Endothelial cell of umbilical vein (primary cell): Measurements from ENCODE around the gene RAB36. TPM values are rescaled to one million over a fixed set of nuclear protein-coding genes. Genes with fewer than 3 reads are reported as not detected.

Source experiments
- BruUV-seq: library from RNA; stranded (reverse); fragments of 400-500 nt; replicated peaks from 2 replicates; lab custom pipeline; 2021; lab: Mats Ljungman, UMichigan
- CTCF ChIA-PET: fragments of 300-600, 350-600 bp; sonication (Branson Sonifier 250); formaldehyde crosslinking; loops from one replicate; lab custom pipeline; 2021; ENCODE audit warnings: antibody characterized with exemption, inconsistent platforms; lab: Charles Lee
- POLR2A ChIA-PET: fragments of 300-600, 350-600 bp; sonication (Branson Sonifier 250); formaldehyde crosslinking; loops from one replicate; lab custom pipeline; 2021; ENCODE audit warnings: antibody characterized with exemption, inconsistent platforms; lab: Charles Lee
- DNase-seq: peaks from one replicate; pipeline ENCODE4 v3.0.0-alpha.2; 2011; ENCODE audit warnings: low read depth, low spot score
- FAIRE-seq: peaks from 2 replicates; lab custom pipeline; 2011; peaks lifted over from hg19 to GRCh38; lab: Jason Lieb, UNC
- H2AFZ ChIP-seq: 2 replicates; pipeline ENCODE4 v1.6.0; 2012; ENCODE audit warnings: low read depth, low read length, control low read depth, inconsistent platforms
- H3K27ac ChIP-seq: 2 replicates; pipeline ENCODE4 v1.5.1; 2011; ENCODE audit warnings: low read depth, mild to moderate bottlenecking, control low read depth, low read length, moderate library complexity; ENCODE audit not compliant: insufficient read depth
- H3K27me3 ChIP-seq, 2 experiments: 2 replicates each; pipeline versions ENCODE4 v1.6.0 to v1.6.1; 2011; ENCODE audit warnings: low read length in 2 of 2, mixed read lengths in 1 of 2; ENCODE audit not compliant: control insufficient read depth in 2 of 2, insufficient read depth in 2 of 2
- H3K36me3 ChIP-seq, 2 experiments: 2 replicates in 1 of 2; 3 replicates in 1 of 2; pipeline ENCODE4 v1.5.1; 2011; ENCODE audit warnings: low read length in 2 of 2, mild to moderate bottlenecking in 1 of 2, moderate library complexity in 1 of 2; ENCODE audit not compliant: control insufficient read depth in 2 of 2, insufficient read depth in 2 of 2; ENCODE audit errors: extremely low read depth in 1 of 2
- H3K4me1 ChIP-seq: 3 replicates; pipeline ENCODE4 v1.5.1; 2011; ENCODE audit warnings: mild to moderate bottlenecking, low read length; ENCODE audit not compliant: control insufficient read depth, insufficient read depth; ENCODE audit errors: extremely low read depth
- H3K4me2 ChIP-seq: 2 replicates; pipeline ENCODE4 v1.6.1; 2011; ENCODE audit warnings: low read length, control low read depth, mixed read lengths; ENCODE audit not compliant: insufficient read depth
- H3K4me3 ChIP-seq, 3 experiments: fragments of 200-600 bp in 1 of 3; sonication (generic), shearing (Covaris generic) in 1 of 3; replicated peaks in 1 of 3; 2 replicates each; pipeline ENCODE4 v1.5.1; 2011 to 2016; ENCODE audit warnings: control low read depth in 3 of 3, low read length in 3 of 3, mild to moderate bottlenecking in 2 of 3, inconsistent platforms in 1 of 3, low read depth in 1 of 3, moderate library complexity in 1 of 3; ENCODE audit not compliant: insufficient read depth in 1 of 3
- H3K79me2 ChIP-seq: 2 replicates; pipeline ENCODE4 v1.6.0; 2012; ENCODE audit warnings: low read length, inconsistent platforms; ENCODE audit not compliant: control insufficient read depth, insufficient read depth
- H3K9ac ChIP-seq: replicated peaks from 2 replicates; pipeline ENCODE3; 2011; ENCODE audit warnings: low read length, control low read depth; ENCODE audit not compliant: insufficient read depth; ENCODE audit errors: extremely low read depth
- H3K9me1 ChIP-seq: replicated peaks from 3 replicates; pipeline ENCODE4 v1.6.0; 2011; ENCODE audit warnings: mild to moderate bottlenecking, low read length; ENCODE audit not compliant: control insufficient read depth, insufficient read depth; ENCODE audit errors: extremely low read depth
- H3K9me3 ChIP-seq: replicated peaks from 2 replicates; pipeline ENCODE4 v1.5.1; 2012; ENCODE audit warnings: low read length, inconsistent platforms; ENCODE audit not compliant: control insufficient read depth, insufficient read depth
- H4K20me1 ChIP-seq: replicated peaks from 2 replicates; pipeline ENCODE3; 2011; ENCODE audit warnings: mild to moderate bottlenecking, low read length; ENCODE audit not compliant: control insufficient read depth, insufficient read depth; ENCODE audit errors: extremely low read depth
- EZH2 ChIP-seq: IDR thresholded peaks from 2 replicates; pipeline ENCODE4 v1.6.1; 2012; ENCODE audit warnings: borderline replicate concordance, low read depth, mild to moderate bottlenecking, moderate library complexity, low read length, inconsistent platforms; ENCODE audit not compliant: severe bottlenecking
- FOS ChIP-seq: IDR thresholded peaks from 2 replicates; pipeline ENCODE4 v1.6.1; 2011; ENCODE audit warnings: mild to moderate bottlenecking, low read length, moderate library complexity, borderline replicate concordance; ENCODE audit not compliant: insufficient read depth
- GATA2 ChIP-seq: IDR thresholded peaks from 2 replicates; pipeline ENCODE4 v1.7.0; 2011; ENCODE audit warnings: low read depth, mild to moderate bottlenecking, moderate library complexity, mixed read lengths, low read length; ENCODE audit not compliant: insufficient read length, insufficient read depth
- JUN ChIP-seq: IDR thresholded peaks from 2 replicates; pipeline ENCODE4 v1.6.1; 2011; ENCODE audit warnings: borderline replicate concordance, low read depth; ENCODE audit not compliant: insufficient read length, insufficient read depth
- MYC ChIP-seq: IDR thresholded peaks from one replicate; pipeline ENCODE4 v1.6.1; 2011; ENCODE audit warnings: mild to moderate bottlenecking, low read depth, low read length
- POLR2A ChIP-seq: IDR thresholded peaks from 2 replicates; pipeline ENCODE4 v1.6.1; 2012; ENCODE audit warnings: low read depth, mild to moderate bottlenecking, control low read depth, low read length
- POLR2AphosphoS5 ChIP-seq: IDR thresholded peaks from 2 replicates; pipeline ENCODE4 v1.6.1; 2012; ENCODE audit warnings: low read depth, mild to moderate bottlenecking, control low read depth, low read length, moderate library complexity; ENCODE audit not compliant: insufficient read depth
- dilution Hi-C: fragments of 300-500 bp; cut with MboI; formaldehyde crosslinking; loops from one replicate; pipeline ENCODE4 v1.15.0; 2019; ENCODE audit warnings: low sequenced_read_pairs; ENCODE audit not compliant: extremely low pct_ligation_motif_present
- intact Hi-C: fragments of 100-400 bp; cut with micrococcal nuclease; formaldehyde crosslinking; loops from one replicate; pipeline ENCODE4 v1.10.0; 2022
- polyA plus RNA-seq, 4 experiments: library from polyadenylated mRNA; depleted of rRNA in 3 of 4; stranded (reverse) in 3 of 4; unstranded in 1 of 4; fragments of >200 nt; gene quantifications; 2 replicates each; pipeline versions ENCODE4 v1.2.1 to v1.2.3, GENCODE V29; 2011 to 2012; ENCODE audit warnings: missing spikeins in 1 of 4
- total RNA-seq: library from RNA; stranded (reverse); gene quantifications from 2 replicates; pipeline ENCODE4 v1.2.3, GENCODE V29; 2021
- TF ChIP-seq, protein P1 (sequence below), 2 donors: IDR thresholded peaks; 1 replicate in 1 of 2; 2 replicates in 1 of 2; pipeline ENCODE4 v1.5.1; 2011; ENCODE audit warnings: low read length in 2 of 2, mild to moderate bottlenecking in 2 of 2, moderate library complexity in 2 of 2, control low read depth in 1 of 2, inconsistent platforms in 1 of 2, low read depth in 1 of 2; ENCODE audit not compliant: insufficient read depth in 1 of 2; ENCODE audit errors: extremely low read depth in 1 of 2
- TF ChIP-seq, protein P2 (sequence below): IDR thresholded peaks from 2 replicates; pipeline ENCODE4 v1.6.1; 2011; ENCODE audit not compliant: insufficient read depth, insufficient read length

RAB36 gene
- total and polyA plus RNA-seq, 2 donors (not counting 3 experiments of a cell fraction or from before 2014, with no cell fraction given): 2.7 to 3.1 TPM

DNA sequence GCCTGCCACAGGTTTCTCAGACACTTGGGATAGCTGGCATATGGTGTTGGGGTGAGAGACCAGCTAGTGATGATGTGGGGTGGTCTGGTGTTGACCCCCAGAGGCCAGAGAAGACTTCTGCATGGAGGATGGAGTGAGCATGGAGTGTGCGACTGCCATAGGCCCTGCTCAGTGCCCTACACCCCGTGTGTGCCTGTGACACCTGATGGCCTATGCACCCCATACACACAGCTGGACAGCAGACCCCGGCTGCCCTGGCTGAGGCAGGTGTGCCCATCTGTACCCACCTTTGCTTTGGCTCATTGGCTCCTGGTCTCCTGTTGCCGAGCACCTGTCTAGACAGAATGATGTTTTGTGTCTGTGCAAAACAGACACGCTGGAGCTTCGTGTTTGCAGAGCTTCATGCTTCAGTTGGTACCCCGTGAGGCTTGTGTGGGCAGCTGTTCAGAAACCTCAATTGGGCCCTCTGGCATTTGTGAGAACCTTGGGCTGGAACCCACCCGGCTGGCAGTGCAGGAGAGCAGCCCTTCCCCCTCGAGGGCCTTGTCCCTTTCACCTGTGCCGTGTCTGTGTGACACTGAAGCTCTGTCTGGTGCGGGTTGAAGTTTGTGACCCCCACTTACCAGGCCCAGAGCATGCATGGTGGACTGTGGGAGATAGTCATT is 62.6 kb downstream of the RAB36 start:
- Histone ChIP-seq H3K9me1 (no peaks in the 10 kb centered on the region), H3K4me2 (no peak overlapping the region), H3K27me3 (no peaks in the 10 kb centered on the region), H3K79me2 (peaks cover 95% of the 10 kb centered on the region), H3K36me3 (peaks cover 9 to 19% of the 10 kb centered on the region in 2 experiments), H3K9me3 (no peaks in the 10 kb centered on the region), H4K20me1 (no peaks in the 10 kb centered on the region), H3K27ac (no peak overlapping the region), H2AFZ (no peak overlapping the region), H3K4me3 (no peak overlapping the region), H3K9ac (no peak overlapping the region), H3K4me1 (peaks cover 10% of the 10 kb centered on the region)
- TF ChIP-seq GATA2 (no peak), JUN (no peak), FOS (no peak)
- no peak for FAIRE-seq
- ChIA-PET POLR2A (no interaction called here), CTCF (interaction anchor here (1.3 kb wide), 1 partner anchor 28 kb away, joined by 3 read pairs; no protein-coding TSS in a partner anchor)
- intact Hi-C loops: no loop called here
- no TSS peak for BruUV-seq
- dilution Hi-C loops: no loop called here
- no peak for DNase-seq

DNA sequence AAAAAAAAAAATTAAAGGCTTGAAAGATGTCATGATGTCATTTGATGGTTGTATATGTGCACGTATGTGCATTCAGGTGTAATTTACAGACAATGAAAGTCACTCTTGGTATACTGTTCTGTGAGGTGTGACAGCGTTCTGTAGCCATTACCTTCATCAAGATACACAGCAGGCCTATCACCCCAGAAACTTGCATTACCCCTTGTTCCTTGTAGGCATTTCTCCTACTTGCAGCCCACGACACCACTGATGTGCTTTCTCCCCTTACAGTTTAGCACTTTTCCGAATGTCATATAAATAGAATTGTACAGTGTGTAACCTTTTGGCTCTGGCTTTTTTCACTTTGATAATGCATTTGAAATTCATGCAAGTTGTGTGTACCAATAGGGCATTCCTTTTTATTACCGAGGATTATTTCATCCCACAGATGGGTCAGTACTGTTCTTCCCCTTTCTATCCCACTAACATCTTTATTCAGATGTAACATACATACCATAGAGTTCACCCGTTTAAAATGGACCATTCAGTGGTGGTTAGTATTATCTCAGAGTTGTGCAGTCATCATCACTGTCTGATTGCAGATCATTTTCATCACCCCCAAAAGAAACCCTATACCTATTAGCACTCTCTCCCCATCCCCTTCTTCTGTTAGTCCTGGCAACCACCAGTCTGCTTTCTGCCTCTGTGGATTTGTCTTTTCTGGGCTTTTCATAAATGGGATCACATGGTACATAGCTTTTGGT is 65.3 kb downstream of the RAB36 start:
- Histone ChIP-seq H4K20me1 (no peaks in the 10 kb centered on the region), H3K4me2 (no peak overlapping the region), H3K27ac (no peak overlapping the region), H2AFZ (no peak overlapping the region), H3K4me3 (no peak overlapping the region), H3K79me2 (peaks cover 93% of the 10 kb centered on the region), H3K36me3 (peaks cover 4 to 9% of the 10 kb centered on the region in 2 experiments), H3K4me1 (peaks cover 37% of the 10 kb centered on the region), H3K9me1 (no peaks in the 10 kb centered on the region), H3K9ac (no peak overlapping the region), H3K27me3 (no peaks in the 10 kb centered on the region), H3K9me3 (no peaks in the 10 kb centered on the region)
- dilution Hi-C loops: no loop called here
- ChIA-PET POLR2A (no interaction called here), CTCF (interaction anchor here (0.6 to 6.2 kb wide), 4 partner anchors 10 to 28 kb away, joined by 3 to 41 read pairs (median 3); partner anchors contain the start of gene BCR)
- intact Hi-C loops: no loop called here
- TF ChIP-seq POLR2A: no peak
- TF ChIP-seq MYC: no peak
- TF ChIP-seq, protein P1, sequence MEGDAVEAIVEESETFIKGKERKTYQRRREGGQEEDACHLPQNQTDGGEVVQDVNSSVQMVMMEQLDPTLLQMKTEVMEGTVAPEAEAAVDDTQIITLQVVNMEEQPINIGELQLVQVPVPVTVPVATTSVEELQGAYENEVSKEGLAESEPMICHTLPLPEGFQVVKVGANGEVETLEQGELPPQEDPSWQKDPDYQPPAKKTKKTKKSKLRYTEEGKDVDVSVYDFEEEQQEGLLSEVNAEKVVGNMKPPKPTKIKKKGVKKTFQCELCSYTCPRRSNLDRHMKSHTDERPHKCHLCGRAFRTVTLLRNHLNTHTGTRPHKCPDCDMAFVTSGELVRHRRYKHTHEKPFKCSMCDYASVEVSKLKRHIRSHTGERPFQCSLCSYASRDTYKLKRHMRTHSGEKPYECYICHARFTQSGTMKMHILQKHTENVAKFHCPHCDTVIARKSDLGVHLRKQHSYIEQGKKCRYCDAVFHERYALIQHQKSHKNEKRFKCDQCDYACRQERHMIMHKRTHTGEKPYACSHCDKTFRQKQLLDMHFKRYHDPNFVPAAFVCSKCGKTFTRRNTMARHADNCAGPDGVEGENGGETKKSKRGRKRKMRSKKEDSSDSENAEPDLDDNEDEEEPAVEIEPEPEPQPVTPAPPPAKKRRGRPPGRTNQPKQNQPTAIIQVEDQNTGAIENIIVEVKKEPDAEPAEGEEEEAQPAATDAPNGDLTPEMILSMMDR (IDR thresholded peaks at IDR 0.05; ENCODE audit: extremely low read depth in 1 of 2, insufficient read depth in 1 of 2, low read depth in 1 of 2, low read length in 2 of 2): no peak
- TF ChIP-seq, protein P2, sequence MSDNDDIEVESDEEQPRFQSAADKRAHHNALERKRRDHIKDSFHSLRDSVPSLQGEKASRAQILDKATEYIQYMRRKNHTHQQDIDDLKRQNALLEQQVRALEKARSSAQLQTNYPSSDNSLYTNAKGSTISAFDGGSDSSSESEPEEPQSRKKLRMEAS: no peak
- no peak for TF ChIP-seq FOS
- no peak for TF ChIP-seq POLR2AphosphoS5
- no peak for TF ChIP-seq EZH2
- no peak for TF ChIP-seq GATA2
- TF ChIP-seq JUN: no peak
- no TSS peak for BruUV-seq
- no peak for FAIRE-seq
- no peak for DNase-seq
